HL-60 (cell line): ENCODE results near the gene SCN4A.

ENCODE experiments used
- DNase-seq, 2 experiments: peaks; one replicate each; pipeline ENCODE4 v3.0.0-alpha.2; 2010 to 2020; ENCODE audit warnings: low read depth in 1 of 2, low spot score in 1 of 2
- H3K27ac ChIP-seq: fragments of 250-450 bp; sonication (Bioruptor Pico); replicated peaks from 2 replicates; pipeline ENCODE4 v1.5.1; 2020; ENCODE audit warnings: mild to moderate bottlenecking, moderate library complexity
- H3K27me3 ChIP-seq: fragments of 250-450 bp; sonication (Bioruptor Pico); 2 replicates; pipeline ENCODE4 v1.5.1; 2021; ENCODE audit warnings: mild to moderate bottlenecking, moderate library complexity; ENCODE audit not compliant: insufficient read depth, poor library complexity, severe bottlenecking
- H3K4me3 ChIP-seq: replicated peaks from 2 replicates; pipeline ENCODE4 v1.5.1; 2011; ENCODE audit warnings: mild to moderate bottlenecking, control low read depth, low read length; ENCODE audit not compliant: insufficient read depth
- CTCF ChIP-seq: IDR thresholded peaks from one replicate; pipeline ENCODE4 v1.5.1; 2011; ENCODE audit warnings: low read length, control low read depth, inconsistent platforms; ENCODE audit not compliant: insufficient read depth
- GABPA ChIP-seq: IDR thresholded peaks from 2 replicates; pipeline ENCODE4 v1.6.1; 2012; ENCODE audit warnings: low read depth
- POLR2AphosphoS5 ChIP-seq: IDR thresholded peaks from 2 replicates; pipeline ENCODE4 v1.6.1; 2012; ENCODE audit warnings: low read depth
- SPI1 ChIP-seq: IDR thresholded peaks from 2 replicates; pipeline ENCODE4 v1.6.1; 2012; ENCODE audit warnings: low read depth, mild to moderate bottlenecking, borderline replicate concordance
- TF ChIP-seq, protein P1 (sequence below): IDR thresholded peaks from 2 replicates; pipeline ENCODE4 v1.6.1; 2012; ENCODE audit warnings: low read depth; ENCODE audit not compliant: insufficient replicate concordance

The SCN4A gene

GRCh38 chr17:63930951-63931575 is 41.7 kb downstream of the SCN4A start:
- peak; percentile 25 to 51 for DNase-seq
- H3K4me3 ChIP-seq = no peak overlapping the region
- TF ChIP-seq CTCF = no peak
- no peak for TF ChIP-seq GABPA
- TF ChIP-seq POLR2AphosphoS5 = no peak
- TF ChIP-seq, protein P1, sequence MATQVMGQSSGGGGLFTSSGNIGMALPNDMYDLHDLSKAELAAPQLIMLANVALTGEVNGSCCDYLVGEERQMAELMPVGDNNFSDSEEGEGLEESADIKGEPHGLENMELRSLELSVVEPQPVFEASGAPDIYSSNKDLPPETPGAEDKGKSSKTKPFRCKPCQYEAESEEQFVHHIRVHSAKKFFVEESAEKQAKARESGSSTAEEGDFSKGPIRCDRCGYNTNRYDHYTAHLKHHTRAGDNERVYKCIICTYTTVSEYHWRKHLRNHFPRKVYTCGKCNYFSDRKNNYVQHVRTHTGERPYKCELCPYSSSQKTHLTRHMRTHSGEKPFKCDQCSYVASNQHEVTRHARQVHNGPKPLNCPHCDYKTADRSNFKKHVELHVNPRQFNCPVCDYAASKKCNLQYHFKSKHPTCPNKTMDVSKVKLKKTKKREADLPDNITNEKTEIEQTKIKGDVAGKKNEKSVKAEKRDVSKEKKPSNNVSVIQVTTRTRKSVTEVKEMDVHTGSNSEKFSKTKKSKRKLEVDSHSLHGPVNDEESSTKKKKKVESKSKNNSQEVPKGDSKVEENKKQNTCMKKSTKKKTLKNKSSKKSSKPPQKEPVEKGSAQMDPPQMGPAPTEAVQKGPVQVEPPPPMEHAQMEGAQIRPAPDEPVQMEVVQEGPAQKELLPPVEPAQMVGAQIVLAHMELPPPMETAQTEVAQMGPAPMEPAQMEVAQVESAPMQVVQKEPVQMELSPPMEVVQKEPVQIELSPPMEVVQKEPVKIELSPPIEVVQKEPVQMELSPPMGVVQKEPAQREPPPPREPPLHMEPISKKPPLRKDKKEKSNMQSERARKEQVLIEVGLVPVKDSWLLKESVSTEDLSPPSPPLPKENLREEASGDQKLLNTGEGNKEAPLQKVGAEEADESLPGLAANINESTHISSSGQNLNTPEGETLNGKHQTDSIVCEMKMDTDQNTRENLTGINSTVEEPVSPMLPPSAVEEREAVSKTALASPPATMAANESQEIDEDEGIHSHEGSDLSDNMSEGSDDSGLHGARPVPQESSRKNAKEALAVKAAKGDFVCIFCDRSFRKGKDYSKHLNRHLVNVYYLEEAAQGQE = no peak
- no peak for TF ChIP-seq SPI1
- no peak overlapping the region for H3K27ac ChIP-seq
- no peaks in the 10 kb centered on the region for H3K27me3 ChIP-seq

DNA sequence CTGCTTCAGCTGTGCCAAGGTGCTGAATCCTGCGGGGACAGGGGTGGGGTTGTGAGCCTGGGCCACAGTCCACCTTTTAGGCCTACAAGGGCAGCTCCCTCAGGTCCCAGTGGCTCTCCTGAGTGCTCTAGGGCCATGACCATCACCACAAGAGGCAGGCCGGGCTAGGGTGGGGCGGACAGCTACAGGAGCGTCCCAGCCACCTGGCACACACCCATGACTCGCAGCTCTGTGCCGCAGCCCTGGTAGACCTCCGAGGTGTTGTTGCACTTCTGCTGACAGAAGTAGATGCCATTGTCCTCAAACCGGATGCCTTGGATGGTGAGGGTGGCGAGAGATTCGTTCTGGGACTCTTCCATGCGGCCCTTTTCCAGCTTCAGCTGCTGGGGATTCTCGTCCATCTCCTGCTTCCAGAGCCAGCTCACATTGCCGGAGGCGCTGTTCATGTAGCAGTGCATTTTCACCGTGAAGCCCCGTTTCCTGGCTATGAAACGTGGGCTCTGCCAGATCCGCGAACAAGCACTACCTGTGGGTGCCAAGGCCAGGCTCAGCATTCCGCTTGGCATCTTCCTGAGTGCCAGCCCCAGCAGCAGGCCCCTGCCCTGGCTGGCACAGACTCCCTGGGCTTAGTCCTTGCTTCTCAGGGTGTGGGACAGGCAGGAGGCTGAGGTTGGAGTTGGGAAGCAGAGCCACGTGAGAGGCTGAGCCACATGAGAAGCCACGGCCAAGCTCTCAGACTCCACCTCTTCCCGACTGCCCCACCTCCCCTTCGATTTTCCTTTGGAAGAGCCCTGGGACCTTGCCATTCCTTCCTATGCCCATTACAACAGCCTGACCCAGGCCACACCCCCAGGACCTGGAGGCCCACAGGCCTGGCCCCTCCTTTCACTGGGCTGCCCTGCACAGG is 42.6 kb downstream of the SCN4A start:
- Histone ChIP-seq H3K4me3 (no peak overlapping the region), H3K27me3 (no peaks in the 10 kb centered on the region), H3K27ac (no peak overlapping the region)
- DNase-seq = no peak
- TF ChIP-seq CTCF (no peak), POLR2AphosphoS5 (no peak), GABPA (no peak), SPI1 (no peak)
- TF ChIP-seq, protein P1 = no peak

DNA sequence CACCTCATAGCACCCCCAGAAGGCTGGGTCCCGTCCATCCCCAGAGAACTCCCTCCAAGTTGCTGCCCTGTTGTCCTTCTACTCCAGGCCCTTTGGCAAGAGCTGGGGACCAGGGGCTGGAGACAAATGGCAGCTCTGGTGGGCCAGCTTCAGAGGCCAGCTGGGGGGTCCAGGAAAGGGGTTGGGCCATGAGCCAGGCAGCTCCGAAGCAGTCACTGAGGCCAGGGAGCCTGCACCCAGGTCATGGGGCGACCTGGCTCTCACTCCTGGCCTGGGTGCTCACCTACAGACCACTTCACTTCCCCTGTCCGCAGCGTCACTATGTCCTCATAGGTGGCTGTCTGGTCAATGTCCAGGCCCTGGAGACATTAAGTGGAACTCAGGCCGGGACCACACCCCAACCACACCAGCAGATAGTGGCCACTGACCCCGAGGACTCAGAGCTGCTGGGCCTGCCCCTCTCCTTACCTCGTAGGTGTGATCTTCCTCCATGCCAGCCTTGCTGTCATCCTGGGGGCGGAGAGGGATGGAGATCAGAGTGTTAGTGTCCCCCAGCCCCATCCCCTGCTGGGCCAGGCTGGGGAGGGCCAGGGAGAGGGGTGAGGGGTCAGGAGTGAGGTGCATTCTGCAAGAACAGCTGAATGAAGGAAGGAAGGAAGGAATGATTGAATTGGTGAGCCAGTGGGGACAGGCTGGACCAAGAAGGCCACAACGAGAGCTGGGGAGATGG is 43.6 kb downstream of the SCN4A start:
- no peak for TF ChIP-seq GABPA
- TF ChIP-seq SPI1 = no peak
- no peak for TF ChIP-seq CTCF
- TF ChIP-seq, protein P1 = no peak
- no peak for TF ChIP-seq POLR2AphosphoS5
- no peak overlapping the region for H3K4me3 ChIP-seq
- H3K27me3 ChIP-seq = no peaks in the 10 kb centered on the region
- DNase-seq = no peak
- no peak overlapping the region for H3K27ac ChIP-seq
